ENCODE data around the gene KRTAP4-8. TPM values are rescaled to one million over a fixed set of nuclear protein-coding genes. Genes with fewer than 3 reads are reported as not detected.
"Not testable (repeated sequence)": the region's sequence is repeated elsewhere in the genome, so short reads cannot be mapped to it uniquely, and the experiment has no call there.

The KRTAP4-8 gene
- total and polyA plus RNA-seq, 11 donors: not detected

GRCh38 chr17:41063449-41063848, 34.5 kb downstream of the KRTAP4-8 start:
- Histone ChIP-seq H3K9me3 (no peaks in the 10 kb centered on the region), H3K4me1 (no peaks in the 10 kb centered on the region), H3K27me3 (peaks cover 0 to 43% (median 17%) of the 10 kb centered on the region in 9 donors), H3K4me3 (no peak overlapping the region), H3K27ac (no peak overlapping the region), H3K36me3 (no peaks in the 10 kb centered on the region)
- intact Hi-C loops (cut with DNase I): no loop called here
- WGBS, 4 donors: 81 to 91% (median 85%) methylated on average over 4 of the region's 4 CpGs
- ATAC-seq (no peak), DNase-seq (no peak)
- no peak for TF ChIP-seq CTCF (IDR thresholded peaks at IDR 0.05)
- no peak for TF ChIP-seq POLR2A (IDR thresholded peaks at IDR 0.05)

- no peak overlapping the region for H3K27ac ChIP-seq
- 64 to 82% (median 73%) methylated on average over 1 of the region's 1 CpG for WGBS, 4 donors
- no peak overlapping the region for H3K4me3 ChIP-seq
- no peak for TF ChIP-seq CTCF (IDR thresholded peaks at IDR 0.05)
- no peak for TF ChIP-seq POLR2A (IDR thresholded peaks at IDR 0.05)
- H3K36me3 ChIP-seq: no peaks in the 10 kb centered on the region
- H3K27me3 ChIP-seq: peaks cover 0 to 58% (median 27%) of the 10 kb centered on the region in 9 donors
- H3K4me1 ChIP-seq: no peaks in the 10 kb centered on the region
- intact Hi-C loops (cut with DNase I): no loop called here
- ATAC-seq: no peak
- no peak for DNase-seq
- peaks cover 0 to 6% (median 0%) of the 10 kb centered on the region in 12 donors for H3K9me3 ChIP-seq
These were observed 36.0 kb downstream of the KRTAP4-8 start for GRCh38 chr17:41061964-41062363.

GRCh38 chr17:41060052-41060604, 37.8 kb downstream of the KRTAP4-8 start, which contains the start of gene KRTAP2-3:
Gene KRTAP2-3, minus strand, starts transcription at chr17:41060114. Its CDS starts 64 bp downstream, at chr17:41060050.
- Histone ChIP-seq H3K27me3 (peaks cover 0 to 64% (median 27%) of the 10 kb centered on the region in 9 donors), H3K4me1 (no peaks in the 10 kb centered on the region), H3K36me3 (no peaks in the 10 kb centered on the region), H3K9me3 (peaks cover 0 to 6% (median 0%) of the 10 kb centered on the region in 12 donors), H3K27ac (no peak within 1 kb of the TSS), H3K4me3 (no peak within 1 kb of the TSS)
- 54 to 62% (median 58%) methylated on average over 6 of the region's 6 CpGs for WGBS, 4 donors
- ATAC-seq: no peak
- no peak for DNase-seq
- TF ChIP-seq POLR2A (IDR thresholded peaks at IDR 0.05) (no peak), CTCF (IDR thresholded peaks at IDR 0.05) (no peak)
- intact Hi-C loops (cut with DNase I): no loop called here

- intact Hi-C loops (cut with DNase I); ATAC-seq; H3K4me1 ChIP-seq; H3K4me3 ChIP-seq; H3K27ac ChIP-seq; H3K9me3 ChIP-seq; DNase-seq; H3K36me3 ChIP-seq: not testable (repeated sequence)
- H3K27me3 ChIP-seq: peaks cover 0 to 63% (median 27%) of the 10 kb centered on the region in 9 donors
- WGBS, 4 donors: 24 to 31% (median 25%) methylated on average over 8 to 12 of the region's 31 CpGs
These were observed 38.5 kb downstream of the KRTAP4-8 start for GRCh38 chr17:41059276-41060051.
